NCI-H82 treated with DMSO at 0.1 percent for 48 hours (cell line): Measurements from ENCODE around the gene CUTA.

ENCODE experiments used
- DNase-seq: peaks from one replicate; lab custom pipeline; 2025; ENCODE audit not compliant: unreplicated experiment; lab: John Stamatoyannopoulos, UW

The CUTA gene, protein sequence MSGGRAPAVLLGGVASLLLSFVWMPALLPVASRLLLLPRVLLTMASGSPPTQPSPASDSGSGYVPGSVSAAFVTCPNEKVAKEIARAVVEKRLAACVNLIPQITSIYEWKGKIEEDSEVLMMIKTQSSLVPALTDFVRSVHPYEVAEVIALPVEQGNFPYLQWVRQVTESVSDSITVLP

DNA sequence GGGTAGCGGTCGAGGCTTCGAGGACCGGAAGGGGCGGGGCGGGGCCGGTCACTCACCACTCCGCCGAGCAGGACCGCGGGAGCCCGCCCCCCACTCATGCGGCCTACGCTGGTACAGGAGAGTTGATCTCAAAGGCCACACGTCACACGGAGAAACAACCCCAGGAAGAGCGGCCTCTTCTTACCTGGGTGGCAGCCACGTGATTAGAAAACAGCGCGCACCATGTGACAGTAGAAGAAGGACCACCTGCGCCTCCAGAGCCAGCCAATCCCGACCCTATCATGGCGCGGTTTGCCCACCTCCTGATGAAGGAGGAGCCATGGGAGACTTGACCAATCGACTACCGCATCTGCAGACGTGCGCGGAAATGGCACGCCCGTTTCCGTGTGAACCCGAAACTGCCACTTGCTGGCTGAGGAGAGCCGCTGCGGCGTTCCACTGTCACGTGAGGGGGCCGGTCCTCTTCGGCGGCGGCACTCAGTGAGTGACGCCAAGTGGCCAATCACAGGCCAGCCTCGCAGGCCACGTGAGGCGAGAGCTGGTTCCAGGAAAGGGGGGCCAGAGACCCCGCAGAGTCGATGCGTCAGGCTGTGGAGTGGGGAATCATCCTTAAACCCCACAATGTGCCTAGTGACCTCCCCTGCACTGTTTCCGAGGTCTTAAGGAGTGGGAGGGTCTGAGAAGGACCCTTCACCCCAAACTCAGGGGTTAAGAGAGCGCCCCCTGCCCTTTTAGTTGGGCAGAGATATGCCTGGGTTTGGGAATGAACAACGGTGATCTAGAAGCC, at the start of gene CUTA:
TSS of gene CUTA (minus strand) at position 205 of the 787 bp plus-strand sequence. CDS start at position 98, 107 bp downstream.
- DNase-seq = peak; percentile 98

DNA sequence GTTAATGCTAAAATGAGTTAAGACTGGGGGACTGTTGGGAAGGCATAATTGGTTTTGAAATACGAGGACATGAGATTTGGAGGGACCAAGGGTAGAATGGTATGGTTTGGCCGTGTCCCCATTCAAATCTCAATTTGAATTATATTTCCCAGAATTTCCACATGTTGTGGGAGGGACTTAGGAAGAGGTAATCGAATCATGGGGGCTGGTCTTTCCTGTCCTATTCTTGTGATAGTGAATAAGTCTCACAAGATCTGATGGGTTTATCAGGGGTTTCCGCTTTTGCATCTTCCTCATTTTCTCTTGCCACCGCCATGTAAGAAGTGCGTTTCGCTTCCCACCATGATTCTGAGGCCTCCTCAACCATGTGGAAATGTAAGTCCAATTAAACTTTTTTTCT, 49.2 kb upstream of the CUTA start:
- no peak for DNase-seq

DNA sequence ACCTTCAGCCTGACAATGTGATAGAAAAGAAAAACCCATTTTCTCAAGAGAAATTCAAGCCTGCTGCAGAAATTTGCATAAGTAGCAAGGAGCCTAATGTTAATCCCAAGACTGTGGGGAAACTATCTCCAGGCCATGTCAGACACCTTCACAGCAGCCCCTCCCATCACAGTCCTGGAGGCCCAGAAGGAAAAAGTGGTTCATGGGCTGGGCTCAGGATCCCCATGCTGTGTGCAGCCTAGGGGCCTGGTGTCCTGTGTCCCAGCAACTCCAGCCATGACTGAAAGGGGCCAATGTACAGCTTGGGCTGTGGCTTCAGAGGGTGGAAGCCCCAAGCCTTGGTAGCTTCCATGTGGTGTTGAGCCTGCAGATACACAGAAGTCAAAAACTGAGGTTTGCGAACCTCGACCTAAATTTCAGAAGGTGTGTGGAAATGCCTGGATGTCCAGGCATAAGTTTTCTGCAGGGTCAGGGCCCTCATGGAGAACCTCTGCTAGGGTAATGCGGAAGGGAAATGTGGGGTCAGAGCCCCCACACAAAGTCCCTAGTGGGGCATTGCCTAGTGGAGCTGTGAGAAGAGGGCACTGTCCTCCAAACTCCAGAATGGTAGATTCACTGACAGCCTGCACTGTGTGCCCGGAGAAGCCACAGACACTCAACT, 48.3 kb upstream of the CUTA start:
- DNase-seq = no peak

DNA sequence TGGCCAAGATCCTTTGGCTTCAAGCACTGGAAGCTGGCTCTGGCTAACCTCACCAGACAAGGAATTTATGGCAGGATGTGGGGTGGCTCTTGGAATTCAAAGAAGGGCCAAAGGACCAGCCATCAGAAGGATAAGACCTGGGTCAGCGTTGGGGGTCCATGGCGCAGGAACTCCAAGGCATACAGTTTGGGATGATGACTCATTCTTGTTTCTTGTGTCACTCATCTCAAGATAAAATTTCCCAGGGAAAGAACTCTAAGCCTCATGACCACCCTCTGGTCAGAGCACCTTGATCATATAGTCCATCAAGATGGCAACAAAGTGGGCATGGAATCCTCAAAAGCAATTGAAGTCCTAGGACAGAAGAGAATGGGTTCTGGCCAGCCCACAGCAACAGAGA, 41.3 kb upstream of the CUTA start:
- no peak for DNase-seq

DNA sequence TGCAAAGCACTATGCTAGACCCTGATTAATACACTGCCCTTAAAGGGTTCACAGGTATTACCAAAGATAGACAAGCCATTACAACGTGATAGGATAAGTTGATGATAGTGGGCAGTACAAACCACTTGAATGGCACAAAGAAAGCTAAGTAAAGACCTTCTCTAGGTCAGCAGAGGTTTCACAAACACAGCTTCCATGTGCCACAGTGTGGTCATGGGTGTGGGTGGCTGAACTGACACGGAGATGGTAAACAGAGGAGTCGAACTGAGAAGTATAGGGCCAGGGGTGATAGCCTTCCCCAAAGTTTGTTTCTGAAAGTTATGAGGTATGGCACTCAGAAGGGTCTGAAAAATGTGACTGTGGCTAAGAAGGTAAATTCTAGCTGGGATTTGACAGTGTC, 40.8 kb upstream of the CUTA start:
- DNase-seq = no peak

DNA sequence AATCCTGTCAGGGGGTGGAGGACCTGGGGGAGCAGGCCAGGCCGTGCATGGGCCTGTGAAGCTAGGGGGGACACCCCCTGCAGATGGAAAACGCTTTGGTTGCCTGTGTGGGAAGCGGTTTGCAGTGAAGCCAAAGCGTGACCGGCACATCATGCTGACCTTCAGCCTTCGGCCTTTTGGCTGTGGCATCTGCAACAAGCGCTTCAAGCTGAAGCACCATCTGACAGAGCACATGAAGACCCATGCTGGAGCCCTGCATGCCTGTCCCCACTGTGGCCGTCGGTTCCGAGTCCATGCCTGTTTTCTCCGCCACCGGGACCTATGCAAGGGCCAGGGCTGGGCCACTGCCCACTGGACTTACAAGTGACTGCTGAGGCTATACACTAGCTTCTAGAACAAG, 38.2 kb upstream of the CUTA start:
- no peak for DNase-seq

DNA sequence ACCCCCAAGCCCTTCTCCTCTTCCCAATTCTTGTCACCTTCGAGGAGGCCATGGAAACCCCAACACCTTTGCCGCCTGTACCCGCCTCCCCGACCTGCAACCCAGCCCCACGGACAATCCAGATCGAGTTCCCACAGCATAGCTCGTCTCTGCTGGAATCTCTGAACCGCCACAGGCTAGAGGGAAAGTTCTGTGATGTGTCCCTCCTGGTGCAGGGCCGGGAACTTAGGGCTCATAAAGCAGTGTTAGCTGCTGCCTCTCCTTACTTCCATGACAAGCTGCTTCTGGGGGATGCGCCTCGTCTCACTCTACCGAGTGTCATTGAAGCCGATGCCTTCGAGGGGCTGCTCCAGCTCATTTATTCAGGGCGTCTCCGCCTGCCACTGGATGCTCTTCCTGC, 37.1 kb upstream of the CUTA start:
- DNase-seq = no peak

DNA sequence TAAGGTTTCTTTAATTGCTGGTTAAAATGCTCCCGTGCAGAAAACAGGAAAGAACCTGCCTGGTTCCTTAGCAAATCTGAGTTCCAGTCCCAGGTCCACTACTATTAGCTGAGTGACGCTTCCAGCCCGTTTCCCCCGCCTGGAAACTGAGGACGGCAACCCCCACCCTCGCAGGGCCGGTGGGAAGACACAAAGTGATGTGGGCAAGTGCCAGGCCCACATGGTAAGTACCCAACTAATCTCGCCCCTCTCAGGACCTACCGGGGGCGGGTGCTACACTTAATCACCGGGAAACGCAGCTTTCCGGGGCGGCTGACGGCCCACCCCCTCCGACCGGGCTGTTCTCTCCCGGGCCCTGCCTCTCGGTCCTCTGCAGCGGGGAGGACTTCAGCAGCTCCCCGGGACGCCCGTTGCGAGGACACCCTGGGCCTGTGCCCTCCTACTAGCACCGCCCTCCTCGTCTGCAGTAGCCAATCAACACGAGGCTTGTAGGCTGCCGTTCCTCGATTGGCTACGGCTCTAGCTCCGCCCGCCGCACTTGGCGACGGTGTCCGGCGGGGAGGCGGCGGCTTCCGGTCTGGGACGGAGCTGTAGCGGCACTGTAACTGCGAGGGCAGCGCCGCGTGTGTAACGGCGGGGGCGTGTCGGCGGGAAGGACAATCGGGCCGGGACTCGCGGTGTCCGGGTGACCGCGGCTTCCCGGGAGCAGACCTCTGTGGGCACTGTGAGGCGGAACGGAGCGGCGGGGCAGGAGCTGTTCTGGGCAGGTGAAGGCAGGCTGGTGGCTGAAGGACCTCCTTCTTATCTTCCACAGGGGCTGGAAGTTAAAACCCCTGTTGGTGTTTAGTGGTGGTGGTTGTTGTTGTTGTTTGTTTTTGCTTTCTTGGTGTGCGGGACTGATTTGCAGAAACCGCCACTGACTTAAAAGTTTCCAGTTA, 36.4 kb upstream of the CUTA start, which contains the start of gene ZBTB9:
TSS of gene ZBTB9 (plus strand) at position 568 of the 938 bp plus-strand sequence. CDS start 525 bp downstream, outside the sequence.
- DNase-seq = peak; percentile 95

DNA sequence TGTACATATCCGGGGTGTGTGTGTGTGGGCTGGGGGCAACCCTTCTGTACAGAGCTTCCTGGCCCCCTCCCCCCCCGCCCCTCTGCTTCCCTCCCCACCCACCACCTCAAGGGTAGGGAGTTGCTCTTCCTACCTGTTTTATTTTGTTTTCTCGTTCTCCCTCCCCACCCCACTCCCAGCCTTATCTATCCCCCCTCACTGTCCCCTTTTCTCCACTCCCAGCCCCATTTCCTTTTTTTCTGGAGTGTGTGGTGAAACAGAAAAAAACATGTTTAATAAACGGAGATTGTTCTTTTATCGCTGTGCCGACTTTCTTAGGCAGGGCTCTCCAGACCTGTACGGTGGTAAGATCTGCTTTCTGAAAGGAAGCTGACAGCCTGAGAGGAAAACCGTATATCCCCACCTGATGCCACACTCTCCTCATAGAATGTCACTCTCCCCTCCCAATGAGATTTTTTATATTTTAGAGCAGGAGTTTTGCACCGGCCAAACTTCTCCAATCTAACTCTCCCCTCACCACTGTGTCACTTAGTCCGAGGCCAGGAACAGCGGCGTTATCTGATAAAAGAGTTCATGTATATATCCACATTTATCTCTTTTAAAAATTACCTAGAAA, 35.6 kb upstream of the CUTA start:
- no peak for DNase-seq

DNA sequence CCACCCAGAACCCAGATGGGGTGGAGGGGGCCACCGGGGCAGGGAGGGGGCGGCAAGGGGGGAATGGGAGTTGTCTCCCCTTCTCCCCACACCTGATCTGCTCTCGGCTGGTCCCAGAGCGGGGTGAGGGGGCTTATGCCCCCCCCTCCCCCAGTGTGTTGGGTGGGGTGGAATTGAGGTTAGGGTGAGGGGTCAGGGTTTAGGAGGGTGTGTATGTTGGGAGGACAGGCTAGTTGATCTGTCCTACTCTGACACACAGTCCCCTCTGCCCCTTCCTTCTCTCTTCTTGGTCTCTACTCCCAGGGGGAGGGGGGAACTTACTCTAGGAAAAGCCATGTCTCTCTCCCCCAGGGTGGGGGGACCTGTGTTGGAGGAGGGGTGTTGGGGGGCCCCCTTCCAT, 34.6 kb upstream of the CUTA start:
- no peak for DNase-seq

DNA sequence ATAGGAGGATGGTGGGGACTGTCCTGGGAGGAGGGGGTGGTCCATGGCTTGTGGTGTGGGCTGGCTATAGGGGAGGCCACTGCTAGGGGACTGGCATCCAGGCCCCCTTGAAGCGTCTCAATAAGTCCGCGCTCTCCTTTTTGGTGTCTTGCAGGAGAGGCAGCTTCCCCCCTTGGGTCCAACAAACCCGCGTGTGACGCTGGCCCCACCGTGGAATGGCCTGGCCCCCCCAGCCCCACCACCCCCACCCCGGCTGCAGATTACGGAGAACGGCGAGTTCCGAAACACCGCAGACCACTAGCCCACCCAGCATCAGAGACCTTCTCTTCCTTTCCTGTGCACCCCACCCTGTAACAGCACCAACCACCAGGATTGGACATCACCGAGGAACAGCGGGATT, 33.7 kb upstream of the CUTA start:
- DNase-seq = no peak

DNA sequence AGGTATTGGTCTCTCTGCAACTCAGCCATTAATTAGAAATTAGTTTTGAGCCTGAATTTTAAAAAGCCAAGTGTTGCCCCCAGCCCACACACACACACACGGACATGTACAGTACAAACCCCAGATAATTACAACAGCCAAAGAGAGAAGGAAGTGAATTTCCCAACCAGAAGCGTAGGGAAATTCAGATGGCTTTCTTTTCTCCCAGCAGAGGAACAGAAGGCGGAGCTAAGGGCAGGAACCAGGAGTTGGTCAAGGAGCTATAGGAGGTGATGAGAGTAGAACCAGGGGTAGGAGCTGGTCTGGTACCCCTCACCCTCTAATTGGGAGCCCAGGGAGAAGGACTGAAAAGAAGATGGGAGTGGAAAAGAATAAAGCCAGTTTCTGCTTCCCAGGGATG, 32.5 kb upstream of the CUTA start:
- DNase-seq = no peak

DNA sequence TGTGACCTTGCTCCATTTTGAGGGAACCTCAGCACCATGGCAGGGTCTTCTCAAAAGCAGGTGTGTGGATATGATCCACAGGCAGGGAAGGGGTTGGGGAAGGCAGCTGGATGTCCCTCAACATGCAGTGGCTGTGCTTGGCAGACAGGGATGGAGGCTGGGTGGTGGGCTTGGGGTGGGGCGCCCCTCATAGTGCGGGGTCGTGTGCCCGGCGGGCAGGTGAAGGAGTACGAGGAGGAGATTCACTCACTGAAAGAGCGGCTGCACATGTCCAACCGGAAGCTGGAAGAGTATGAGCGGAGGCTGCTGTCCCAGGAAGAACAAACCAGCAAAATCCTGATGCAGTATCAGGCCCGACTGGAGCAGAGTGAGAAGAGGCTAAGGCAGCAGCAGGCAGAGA, 28.4 kb upstream of the CUTA start:
- DNase-seq = no peak

DNA sequence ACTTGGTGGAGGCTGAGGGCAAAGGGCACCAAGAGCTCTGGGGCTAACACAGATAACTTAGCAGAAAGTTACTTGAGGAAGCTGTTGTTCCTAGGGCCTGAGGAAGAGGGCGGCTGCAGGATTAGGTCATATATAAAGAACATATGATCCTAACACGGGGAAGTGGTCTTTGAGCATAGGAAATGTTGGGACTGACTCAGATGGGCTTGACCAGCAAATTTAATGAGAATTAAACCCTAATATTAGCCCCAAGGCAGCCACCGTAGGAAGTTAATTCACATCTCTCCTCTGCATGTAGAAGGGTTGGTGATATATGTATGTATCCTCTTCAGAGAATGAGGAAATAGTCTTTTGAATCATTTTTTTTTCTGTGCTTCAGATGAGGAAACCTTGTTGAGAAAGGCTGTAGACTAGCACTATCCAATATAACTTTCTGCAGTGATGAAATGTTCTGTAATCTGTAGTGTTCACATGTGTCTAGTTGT, 27.3 kb upstream of the CUTA start:
- DNase-seq = no peak

DNA sequence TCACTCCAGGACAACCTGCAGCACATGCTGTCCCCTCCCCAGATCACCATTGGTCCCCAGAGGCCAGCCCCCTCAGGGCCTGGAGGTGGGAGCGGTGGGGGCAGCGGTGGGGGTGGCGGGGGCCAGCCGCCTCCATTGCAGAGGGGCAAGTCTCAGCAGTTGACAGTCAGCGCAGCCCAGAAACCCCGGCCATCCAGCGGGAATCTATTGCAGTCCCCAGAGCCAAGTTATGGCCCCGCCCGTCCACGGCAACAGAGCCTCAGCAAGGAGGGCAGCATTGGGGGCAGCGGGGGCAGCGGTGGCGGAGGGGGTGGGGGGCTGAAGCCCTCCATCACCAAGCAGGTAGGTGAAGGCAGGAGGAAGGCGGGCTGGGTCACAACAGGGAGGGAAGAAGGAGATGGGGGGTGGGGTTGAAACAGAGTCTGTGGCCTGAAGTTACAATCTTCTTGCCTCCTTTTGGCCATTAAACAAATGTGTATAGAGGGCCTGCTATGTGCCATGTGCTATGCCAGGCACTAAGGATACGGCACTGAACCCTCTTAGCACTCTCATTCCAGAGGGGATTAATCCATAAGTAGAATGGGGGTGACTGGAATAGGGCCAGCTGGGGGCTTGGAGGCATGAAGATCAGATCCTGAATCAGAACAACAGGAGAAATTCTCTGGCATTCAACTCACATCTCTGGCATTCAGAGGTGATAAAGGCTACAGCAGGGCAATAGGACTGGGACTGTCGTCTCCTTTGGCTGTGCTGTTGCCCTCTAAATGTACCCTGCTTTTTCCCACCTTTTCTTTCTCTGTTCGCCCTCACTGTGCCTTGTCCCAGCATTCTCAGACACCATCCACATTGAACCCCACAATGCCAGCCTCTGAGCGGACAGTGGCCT, 26.0 kb upstream of the CUTA start:
- no peak for DNase-seq

DNA sequence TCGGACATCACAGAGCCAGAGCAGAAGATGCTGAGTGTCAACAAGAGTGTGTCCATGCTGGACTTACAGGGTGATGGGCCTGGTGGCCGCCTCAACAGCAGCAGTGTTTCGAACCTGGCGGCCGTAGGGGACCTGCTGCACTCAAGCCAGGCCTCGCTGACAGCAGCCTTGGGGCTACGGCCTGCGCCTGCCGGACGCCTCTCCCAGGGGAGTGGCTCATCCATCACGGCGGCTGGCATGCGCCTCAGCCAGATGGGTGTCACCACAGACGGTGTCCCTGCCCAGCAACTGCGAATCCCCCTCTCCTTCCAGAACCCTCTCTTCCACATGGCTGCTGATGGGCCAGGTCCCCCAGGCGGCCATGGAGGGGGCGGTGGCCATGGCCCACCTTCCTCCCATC, 25.1 kb upstream of the CUTA start:
- no peak for DNase-seq

DNA sequence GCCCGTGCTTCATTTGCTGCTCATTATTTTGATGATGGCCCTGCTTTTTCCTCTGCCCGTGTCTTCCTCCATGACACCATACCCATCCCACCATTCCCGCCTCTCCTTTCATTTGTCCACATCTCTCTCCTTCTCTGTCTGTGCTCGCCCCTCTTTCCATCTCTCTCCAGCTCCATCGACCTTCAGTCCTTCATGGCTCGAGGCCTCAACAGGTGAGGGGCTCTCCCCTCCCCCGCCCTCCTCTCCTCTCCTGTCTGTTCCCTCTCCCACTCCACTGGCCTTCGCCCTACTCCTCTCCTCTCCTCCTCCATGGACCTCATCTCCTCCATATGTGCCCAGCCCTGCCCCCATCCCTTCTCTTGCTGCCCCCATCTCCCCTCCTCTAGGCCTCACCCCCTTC, 24.4 kb upstream of the CUTA start:
- DNase-seq = no peak

DNA sequence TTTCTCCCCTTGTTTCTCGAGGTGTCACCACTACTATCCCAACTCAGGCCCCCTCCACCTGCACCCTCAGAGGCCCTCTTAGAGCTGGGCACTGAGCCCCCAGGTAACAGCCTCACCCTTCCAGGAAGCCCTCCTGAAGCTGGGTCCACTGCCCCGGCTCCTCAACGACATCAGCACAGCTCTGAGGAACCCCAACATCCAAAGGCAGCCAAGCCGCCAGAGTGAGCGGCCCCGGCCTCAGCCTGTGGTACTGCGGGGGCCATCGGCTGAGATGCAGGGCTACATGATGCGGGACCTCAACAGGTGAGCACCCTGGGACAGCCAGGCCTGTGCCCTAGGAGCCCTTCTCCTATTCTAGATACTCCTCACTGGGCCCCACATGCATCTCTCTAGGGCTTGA, 23.6 kb upstream of the CUTA start:
- no peak for DNase-seq

DNA sequence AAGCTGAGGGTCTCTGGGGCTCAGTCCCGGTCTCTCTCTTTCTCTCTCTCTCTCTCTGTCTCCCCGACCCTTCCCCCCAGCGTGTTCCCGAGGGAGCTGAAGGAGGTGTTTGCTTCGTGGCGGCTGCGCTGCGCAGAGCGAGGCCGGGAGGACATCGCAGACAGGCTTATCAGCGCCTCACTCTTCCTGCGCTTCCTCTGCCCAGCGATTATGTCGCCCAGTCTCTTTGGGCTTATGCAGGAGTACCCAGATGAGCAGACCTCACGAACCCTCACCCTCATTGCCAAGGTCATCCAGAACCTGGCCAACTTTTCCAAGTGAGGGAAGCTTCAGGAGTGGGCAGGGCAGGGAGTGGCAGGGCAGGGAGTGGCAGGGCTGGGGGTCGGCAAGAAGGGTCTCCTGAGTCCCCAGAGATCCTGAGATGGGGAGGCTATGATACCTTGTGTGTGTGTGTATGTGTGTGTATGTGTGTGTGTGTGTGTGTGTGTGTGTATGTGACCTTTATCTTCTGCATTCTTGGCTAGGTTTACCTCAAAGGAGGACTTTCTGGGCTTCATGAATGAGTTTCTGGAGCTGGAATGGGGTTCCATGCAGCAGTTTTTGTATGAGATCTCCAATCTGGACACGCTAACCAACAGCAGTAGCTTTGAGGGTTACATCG, 22.9 kb upstream of the CUTA start:
- DNase-seq = no peak
